G401.6 (cell line): ENCODE results near the gene ARV1.

Experiments
- FAIRE-seq: peaks from 2 replicates; lab custom pipeline; 2012; peaks lifted over from hg19 to GRCh38; lab: Jason Lieb, UNC

Gene ARV1

DNA sequence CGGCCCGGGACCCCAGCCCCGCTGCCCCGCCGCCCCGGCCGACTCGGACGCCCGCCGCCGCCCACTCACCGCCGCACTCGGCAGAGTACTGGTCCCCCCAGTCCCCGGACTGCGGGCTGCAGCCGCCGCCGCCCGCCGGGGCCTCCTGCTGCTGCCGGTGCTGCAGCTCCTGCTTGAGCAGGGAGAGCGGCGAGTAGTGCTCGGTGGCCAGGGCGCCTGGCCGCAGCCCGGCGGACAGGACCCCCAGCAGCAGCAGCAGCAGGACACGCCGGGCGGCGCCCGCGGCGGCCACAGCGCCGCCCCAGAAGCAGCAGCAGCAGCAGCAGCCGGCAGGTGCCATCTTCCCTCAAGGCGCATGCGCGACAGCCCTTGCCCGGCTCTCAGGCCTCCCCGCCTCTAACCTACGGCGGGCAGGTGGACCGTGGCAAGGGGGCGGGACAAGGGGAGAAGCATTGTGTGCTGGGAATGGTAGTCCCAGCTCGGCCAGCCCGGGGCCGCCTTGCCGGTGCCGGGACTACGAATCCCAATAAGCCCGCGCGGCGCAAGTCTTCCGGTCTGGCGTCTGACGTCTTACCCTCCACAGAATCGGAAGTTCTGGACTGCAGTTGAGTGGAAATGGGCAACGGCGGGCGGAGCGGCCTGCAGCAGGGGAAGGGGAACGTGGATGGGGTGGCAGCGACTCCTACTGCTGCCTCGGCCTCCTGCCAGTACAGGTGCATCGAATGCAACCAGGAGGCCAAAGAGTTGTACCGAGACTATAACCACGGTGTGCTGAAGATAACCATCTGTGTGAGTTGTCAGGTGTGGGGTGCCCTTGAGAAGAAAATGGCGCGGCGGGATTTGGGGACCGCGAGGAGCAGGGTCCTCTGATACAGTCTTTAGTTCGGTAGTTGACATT lies at the start of gene ARV1, which contains the start of gene TTC13:
Gene ARV1, plus strand, starts transcription at position 604 of the 898 bp plus-strand sequence. Its CDS starts 12 bp downstream, at position 616.
Gene TTC13, minus strand, starts transcription at position 371 of the 898 bp plus-strand sequence. Its CDS starts 31 bp downstream, at position 340.
- peak; percentile 94 for FAIRE-seq

DNA sequence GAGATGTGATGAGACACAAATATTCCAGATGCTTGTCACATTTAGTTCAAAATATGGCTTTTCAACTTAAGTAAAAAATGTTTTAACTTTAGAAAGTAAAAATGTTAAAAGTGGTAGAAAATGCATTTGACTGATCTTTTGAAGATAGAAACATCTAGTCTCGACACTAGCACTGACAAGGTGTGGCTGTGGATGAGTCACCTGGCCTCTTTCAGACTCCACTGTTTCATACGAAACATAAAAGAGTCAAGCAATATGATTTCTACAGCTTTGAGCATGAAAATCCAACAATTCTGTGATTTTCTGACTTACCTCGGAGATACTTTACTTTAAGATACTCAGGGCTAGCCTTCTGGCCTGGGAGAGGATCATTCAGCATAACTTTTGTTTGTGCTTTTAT lies 47.9 kb upstream of the ARV1 start:
- no peak for FAIRE-seq

DNA sequence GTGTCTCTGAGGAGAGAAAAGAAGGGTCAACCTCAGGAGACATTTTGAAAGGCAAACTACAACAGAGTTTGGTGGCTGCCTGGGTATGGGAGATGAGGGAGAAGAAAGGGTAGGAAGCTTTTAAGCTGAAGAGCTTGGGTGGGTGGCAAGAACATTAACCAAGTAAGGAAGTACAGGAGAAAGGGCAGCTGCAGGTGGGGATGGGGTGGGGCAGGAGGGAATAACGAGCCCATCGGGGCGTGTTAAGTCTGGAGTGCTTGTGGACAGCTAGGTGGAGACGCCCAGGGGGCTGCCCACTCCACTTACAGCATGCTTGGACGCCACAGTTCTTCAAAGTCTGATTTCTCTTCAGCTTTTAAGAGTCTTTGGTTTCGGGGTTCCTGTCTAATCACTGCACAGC lies 43.0 kb upstream of the ARV1 start:
- no peak for FAIRE-seq

DNA sequence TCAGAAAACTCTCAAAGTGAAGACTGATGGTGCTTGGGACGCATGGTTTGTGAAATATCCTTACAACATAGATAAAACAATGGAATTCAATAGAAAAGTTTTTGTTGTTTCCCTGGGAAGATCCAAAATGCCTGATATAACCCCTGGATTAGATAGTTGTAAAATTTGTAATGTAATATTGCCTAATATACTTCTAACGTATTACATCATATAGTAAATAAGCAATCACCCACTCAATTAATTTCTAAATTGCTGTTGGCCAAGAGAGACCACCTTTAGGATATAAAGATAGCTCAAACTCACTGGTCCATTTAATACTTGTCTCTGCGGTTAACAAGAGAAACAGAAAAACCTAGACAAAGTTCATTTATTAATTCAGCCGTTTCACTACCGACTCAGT lies 42.4 kb upstream of the ARV1 start:
- no peak for FAIRE-seq

DNA sequence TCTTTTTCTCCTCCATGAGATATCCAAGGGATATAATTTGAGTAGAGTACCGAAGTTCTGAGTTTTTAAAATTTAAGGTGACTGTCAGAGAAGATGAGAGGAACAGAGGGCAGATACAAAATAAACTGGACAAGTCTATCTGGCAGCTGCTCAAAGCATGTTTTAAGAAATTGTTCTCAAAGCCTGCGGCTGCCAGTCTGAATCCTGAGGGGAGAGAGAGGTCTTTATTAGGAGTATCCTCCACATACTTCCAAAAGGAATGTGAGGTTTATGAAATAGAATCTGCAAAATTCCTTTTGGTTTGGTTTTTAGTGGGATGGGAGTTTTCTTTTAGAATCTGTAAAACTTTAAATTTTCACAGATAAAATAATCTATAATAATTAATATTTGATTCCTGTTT lies 41.5 kb upstream of the ARV1 start:
- FAIRE-seq: no peak

DNA sequence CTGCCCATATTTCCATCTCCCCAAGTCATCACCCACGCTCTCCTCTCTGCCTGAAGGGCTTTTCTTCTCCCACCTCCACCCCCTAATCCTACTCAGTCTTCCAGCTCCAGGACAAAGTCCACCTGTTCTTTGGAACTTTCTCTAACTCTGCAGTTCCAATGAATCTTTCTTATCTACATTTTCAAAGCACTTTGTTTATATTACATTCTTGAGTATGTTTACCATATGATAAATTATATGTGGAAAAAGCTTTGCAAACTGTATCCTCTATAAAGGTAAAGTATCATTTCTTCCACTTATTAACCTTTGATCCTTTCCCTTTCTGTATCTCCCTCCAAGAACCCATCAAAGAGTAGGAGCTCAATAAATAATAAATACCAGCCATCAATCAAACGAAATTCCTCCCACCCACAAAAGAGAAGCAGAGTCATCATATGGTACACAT lies 39.9 kb upstream of the ARV1 start:
- FAIRE-seq: no peak

DNA sequence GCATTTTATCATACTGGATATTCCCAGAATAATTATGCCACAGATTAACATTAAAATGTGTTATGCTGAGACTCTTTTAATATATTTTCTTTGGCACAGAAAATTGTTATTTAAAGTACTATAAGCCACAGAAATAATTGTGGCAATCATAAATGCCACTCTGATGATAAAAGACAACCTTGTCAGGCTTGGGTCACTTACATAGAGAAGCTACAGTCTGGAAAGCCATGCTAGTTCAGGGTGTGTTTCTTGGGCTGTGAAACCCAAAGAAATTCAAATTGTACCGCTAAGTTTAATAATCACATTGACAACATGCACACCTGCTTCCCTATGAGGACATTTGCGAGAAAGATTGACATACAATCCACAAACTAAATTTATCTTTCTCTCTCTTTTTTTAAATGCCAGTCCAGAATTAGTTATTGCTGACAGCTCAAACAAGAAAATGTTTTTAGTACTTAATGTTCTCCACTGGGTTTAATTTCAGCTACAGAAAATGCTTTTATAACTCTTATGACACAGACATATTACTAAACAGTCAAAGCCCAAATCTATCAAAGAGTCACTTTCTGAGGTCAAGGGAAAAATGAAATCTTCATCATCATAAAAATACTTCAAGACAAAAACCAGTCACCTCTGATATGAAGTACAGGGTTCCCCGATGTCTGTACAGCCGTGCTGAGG lies 38.9 kb upstream of the ARV1 start:
- no peak for FAIRE-seq

DNA sequence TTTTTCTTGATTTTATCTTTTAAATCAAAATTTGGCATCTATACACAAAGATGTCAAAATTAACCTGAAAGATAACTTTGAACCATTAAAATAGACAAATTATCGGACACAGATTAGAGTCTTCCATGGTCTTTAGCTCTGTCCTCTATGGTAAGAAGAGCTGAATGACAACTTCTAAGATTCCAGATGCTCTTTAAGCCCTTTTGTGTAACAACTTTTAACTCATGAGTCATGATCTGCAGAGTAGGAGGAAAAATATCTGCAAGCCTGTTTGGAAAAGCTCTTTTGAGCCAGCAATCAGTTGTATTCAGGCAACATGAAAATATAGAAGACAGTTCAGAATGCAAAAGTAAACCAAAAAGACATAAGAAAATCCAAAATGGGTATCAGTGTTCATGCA lies 38.0 kb upstream of the ARV1 start:
- no peak for FAIRE-seq

DNA sequence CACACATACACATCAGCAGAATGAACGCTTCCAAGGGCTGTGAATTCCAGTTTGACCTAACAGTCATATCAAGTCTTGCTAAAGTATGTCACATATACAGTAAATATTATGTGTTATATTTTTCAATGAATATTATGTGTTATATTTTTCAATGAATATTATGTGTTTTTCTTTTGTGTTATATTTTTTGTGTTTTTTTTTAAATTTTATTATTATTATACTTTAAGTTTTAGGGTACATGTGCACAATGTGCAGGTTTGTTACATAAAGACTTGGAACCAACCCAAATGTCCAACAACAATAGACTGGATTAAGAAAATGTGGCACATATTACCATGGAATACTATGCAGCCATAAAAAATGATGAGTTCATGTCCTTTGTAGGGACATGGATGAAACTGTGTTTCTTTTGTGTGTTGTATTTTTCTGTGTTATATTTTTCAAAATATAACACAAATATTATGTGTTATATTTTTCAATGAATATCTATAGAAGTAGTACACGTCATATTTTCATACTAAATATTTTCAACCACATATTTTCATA lies 35.8 kb upstream of the ARV1 start:
- FAIRE-seq: peak; percentile 15

DNA sequence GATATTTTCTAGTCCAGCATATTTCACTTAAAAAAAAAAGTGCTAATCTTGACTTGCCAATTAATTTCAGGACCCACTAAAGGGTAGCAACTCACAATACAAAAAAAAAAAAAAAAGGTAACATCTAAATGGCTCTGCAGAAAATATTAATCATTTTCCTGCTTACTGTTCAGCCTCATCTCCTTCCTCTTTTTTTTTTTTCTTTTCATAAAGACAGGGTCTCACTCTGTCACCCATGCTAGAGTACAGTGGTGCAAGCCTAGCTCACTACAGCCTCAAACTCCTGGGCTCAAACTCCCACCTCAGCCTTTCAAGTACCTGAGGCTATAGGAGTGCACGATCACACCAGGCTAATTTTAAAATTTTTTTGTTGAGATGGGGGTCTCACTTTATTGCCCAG lies 30.6 kb upstream of the ARV1 start:
- FAIRE-seq: no peak

DNA sequence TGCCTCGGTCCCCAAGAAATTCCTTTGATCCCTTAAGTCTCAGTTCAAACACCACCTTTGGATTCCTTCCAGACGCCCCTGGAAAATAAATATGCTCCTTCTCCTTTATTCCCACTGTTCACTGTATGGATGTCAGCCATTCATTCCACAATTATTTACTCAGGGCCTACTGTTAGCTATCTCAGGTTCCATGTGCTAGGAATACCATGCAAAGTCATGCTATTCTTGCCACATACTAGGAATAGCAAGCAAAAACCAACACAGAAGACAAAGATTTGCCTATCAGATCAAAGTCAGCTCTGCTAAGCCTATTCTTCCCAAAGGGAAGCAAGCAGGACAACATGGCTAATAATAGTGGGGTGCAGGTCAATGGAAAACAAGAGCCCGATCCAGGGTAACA lies 30.0 kb upstream of the ARV1 start:
- no peak for FAIRE-seq

DNA sequence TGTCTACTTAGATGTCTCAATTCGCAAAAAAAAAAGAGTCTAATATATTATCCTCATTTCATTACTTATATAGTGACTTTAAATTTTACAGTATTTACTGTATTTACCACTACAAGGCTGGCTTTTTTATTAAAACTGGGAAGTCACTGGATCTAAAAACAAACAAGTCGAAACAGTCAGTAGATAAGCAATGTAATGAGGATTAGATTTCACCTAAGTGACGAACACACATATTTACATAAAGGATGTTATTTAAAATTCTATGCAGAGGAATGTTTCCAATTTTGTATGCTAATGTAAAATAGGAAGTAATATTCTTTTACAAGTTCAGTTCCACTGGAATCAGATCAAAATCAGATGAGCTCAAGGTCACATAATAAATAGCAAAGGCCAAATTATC lies 28.5 kb upstream of the ARV1 start:
- no peak for FAIRE-seq

DNA sequence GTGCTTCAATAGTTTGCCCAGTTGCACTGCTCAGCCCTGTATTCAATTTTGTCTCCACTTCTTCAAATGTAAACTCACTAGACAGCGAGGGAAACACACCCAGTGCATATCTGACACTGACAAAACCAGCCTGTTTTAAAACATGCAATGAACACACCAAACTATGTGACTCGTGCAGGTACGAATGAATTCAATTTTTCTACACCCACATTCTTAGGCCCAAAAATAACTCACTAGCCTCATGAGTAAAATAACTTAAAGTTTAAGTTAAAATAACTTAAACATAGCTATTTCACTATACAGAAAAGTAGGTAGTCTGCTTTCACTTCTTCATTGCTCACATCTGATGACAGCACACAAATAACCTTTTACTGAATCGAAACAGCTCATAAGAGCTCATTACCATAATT lies 21.3 kb upstream of the ARV1 start:
- FAIRE-seq: no peak

DNA sequence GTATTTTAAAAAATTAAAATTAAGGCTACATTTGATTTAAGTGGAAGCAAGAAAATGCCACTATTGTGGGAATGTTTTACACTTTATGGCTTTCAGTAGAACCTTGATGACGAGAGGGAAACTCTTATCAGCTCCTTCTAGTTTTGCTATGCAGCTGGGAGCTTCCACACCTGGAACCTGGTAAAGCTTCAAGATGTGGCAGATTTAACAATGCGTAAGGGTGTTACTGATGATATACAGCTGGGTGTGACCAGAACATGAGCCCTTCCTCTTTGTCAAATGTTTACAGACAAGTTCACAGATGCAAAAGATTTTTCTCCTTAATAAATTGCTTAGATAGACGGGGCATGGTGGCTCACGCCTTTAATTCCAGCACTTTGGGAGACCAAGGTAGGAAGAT lies 20.5 kb upstream of the ARV1 start:
- FAIRE-seq: no peak

DNA sequence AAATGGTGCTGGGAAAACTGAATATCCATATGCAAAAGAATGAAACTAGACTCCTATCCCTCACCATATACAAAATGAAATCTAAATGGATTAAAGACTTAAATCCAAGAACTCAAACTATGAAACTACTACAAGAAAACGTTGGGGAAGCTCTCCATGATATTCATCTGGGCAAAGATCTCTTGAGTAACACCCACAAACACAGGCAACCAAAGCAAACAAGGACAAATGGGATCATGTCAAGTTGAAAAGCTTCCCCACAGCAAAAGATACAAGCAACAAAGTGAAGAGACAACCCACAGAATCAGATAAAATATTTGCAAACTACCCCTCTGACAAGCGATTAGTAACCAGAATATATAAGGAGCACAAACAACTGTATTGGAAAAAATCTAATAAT lies 14.0 kb upstream of the ARV1 start:
- FAIRE-seq: no peak

DNA sequence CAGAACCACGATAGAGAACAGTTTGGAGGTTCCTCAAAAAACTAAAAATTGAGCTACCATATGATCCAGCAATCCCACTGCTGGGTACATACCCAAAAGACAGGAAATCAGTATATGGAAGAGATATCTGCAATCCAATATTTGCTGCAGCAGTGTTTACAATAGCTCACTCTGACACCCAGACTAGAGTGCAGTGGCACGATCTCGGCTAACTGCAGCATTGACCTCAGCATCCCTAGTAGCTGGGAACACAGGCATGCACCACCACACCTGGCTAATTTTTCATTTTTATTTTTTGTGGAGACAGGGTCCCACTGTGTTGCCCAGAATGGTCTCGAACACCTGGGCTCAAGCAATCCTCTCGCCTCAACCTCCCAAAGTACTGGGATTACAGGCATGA lies 13.4 kb upstream of the ARV1 start:
- FAIRE-seq: no peak

DNA sequence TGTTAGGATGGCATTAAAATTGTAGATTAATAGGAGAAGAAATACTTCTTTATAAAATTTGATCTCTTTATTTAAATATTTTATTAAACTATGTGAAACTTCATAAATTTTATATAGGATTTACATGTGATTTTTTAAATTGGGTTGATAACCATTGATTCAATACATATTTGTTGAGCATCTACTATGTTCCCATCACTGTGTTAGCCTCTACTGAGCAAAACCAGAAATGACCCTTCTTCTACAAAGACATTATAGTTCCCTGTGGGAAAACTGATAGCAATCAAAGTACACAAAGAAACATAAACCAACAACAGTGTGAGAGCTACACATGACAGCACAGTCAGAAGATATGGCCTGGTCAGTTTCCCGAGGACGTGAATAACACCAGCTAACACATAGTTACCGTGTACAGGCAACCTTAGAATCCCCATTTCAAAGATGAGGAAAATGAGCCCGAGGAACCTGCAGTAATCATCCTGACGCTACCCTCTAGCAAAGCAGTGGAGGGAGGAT lies 12.5 kb upstream of the ARV1 start:
- FAIRE-seq: no peak

DNA sequence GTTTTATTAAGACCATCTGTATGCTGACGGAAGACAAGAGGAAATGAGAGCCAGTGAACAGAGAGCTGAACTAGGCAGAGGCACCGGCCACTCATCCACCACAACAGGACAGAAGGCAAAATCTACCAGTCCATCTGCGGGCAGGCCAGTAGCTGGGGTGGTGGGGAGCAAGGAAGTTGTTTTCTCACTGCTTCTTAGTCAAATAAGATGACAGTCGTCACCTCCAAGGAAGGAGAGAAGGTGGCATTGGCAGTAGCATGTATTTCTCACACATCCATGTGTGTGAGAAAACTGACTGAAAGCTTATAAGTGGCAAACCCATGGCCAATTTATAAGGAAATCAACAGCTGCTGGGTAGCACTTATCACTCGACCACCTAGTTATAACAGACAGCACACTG lies 8.5 kb upstream of the ARV1 start:
- FAIRE-seq: no peak

DNA sequence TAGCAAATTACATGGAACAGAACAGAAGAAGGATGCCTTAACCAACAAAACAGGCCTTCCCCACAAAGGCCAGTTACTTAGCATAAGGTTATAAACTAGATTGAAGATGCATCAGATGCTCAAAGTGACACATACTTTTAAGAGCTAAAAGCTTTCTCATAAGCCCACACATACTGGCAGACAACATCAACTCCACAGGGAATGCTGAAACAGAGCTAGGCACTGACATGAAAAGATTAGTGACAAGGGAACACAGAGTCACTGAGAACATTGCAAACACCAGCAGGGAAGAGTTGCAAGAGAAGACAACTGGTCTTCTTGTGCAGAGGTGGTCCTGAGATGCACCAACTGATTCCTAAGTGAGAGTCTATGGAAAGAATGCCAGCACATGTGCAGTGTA lies 7.1 kb upstream of the ARV1 start:
- no peak for FAIRE-seq

DNA sequence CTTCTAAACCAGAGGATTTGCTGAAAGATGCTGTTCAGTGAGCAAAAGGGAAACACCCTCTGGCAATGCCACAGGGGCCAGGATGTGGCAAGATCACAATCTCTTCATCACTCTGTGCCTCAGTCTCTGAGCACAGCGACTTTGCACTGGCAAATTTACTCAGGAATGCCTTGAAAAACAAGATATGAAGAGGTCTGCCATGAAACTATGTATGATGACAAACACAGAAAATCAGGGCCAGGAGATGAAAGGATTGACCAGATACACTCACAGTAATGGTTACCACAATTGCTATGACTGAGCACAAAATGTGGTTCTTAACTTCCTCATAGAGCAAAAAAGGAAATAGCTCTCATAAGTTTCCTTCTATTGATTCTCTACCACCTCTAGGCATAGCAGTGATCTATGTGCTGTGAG lies 6.0 kb upstream of the ARV1 start:
- FAIRE-seq: no peak

DNA sequence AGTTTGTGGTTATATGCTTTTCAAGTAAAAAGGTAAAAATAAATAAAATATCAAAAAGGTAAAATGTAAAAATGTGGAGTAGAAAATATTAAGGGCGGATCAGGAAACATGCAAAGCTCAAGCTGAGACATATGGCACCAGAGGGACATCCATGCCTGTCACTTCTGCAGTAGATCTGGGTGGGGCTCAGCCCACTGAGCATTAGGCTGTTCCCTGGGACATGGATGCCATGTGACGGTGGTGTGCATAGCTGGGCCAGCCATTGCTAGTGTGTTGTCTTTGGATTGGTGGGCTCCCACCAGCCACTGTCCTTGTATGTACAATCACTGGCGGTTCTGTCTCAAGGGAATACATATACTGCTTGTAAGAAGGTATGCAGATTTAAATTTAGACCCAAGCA lies 3.3 kb upstream of the ARV1 start:
- FAIRE-seq: no peak

DNA sequence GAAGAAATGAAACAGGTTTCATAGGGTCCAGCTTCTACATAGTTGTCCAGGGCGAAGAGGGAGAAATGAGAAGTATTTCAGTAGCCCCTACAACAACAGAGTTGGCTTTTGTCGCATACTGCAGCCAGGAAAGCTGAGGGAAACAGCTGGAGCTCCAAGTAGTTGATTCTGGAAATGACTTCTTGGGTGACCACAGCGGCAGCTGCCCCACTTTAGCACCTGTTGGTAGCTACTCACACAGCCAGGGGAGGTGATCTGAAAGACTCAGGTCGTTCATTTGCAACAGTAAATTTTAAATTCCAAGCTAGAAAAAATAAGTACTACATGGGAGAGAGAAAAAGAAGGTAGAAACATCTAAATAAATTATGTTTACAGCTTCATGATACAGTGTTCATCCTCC lies 2.5 kb upstream of the ARV1 start:
- FAIRE-seq: no peak
